Adrenal gland (tissue), 12 donors: ENCODE measurements around the gene SERTAD2. TPM values are rescaled to one million over a fixed set of nuclear protein-coding genes. Genes with fewer than 3 reads are reported as not detected.
A peak's percentile ranks its signal among the peaks of the same experiment; 100 is the strongest.

Source experiments
- DNase-seq, 7 donors: peaks; one replicate each; pipeline ENCODE4 v3.0.0-alpha.2; 2019 to 2020
- H3K27ac ChIP-seq, 5 donors: fragments of 200-600 bp; sonication (generic) in 4 of 5; 1 replicate in 3 of 5; 2 replicates in 2 of 5; pipeline versions ENCODE4 v1.5.1 to v1.8.0; 2016 to 2020; ENCODE audit warnings: mild to moderate bottlenecking in 1 of 5
- H3K27me3 ChIP-seq: fragments of 200-600 bp; 2 replicates; pipeline ENCODE4 v1.8.0; 2021
- H3K36me3 ChIP-seq, 2 donors: fragments of 200-600 bp; replicated peaks in 1 of 2; 1 replicate in 1 of 2; 2 replicates in 1 of 2; pipeline versions ENCODE4 v1.5.1 to v1.8.0; 2018 to 2022
- H3K4me1 ChIP-seq, 2 donors: fragments of 200-600 bp; replicated peaks in 1 of 2; 1 replicate in 1 of 2; 2 replicates in 1 of 2; pipeline versions ENCODE4 v1.5.1 to v1.8.0; 2018 to 2021
- H3K4me3 ChIP-seq, 4 donors: fragments of 200-600 bp; sonication (generic) in 3 of 4; one replicate each; pipeline ENCODE4 v1.5.1; 2016 to 2018
- H3K9me3 ChIP-seq, 3 donors: fragments of 200-600 bp; sonication (generic) in 1 of 3; replicated peaks in 1 of 3; 1 replicate in 2 of 3; 2 replicates in 1 of 3; pipeline versions ENCODE4 v1.5.1 to v1.8.0; 2016 to 2021
- CTCF ChIP-seq, 6 experiments: fragments of 450-650 bp in 4 of 6; fragments of 200-600 bp in 2 of 6; sonication (generic) in 1 of 6; IDR thresholded peaks; 1 replicate in 5 of 6; 2 replicates in 1 of 6; pipeline versions ENCODE4 v1.5.1 to v1.8.0; 2016 to 2021; ENCODE audit warnings: antibody characterized with exemption in 6 of 6, mild to moderate bottlenecking in 2 of 6, moderate library complexity in 1 of 6
- POLR2A ChIP-seq, 2 donors: fragments of 450-650 bp; IDR thresholded peaks; one replicate each; pipeline ENCODE4 v1.6.1; 2017; ENCODE audit warnings: antibody characterized with exemption in 2 of 2, mild to moderate bottlenecking in 2 of 2, moderate library complexity in 1 of 2
- WGBS, 4 donors: extraction: QIAGEN DNeasy Blood & Tissue Kit in 2 of 4; methylation state at CpG; one replicate each; pipeline versions ENCODE4 v1.1.5 to v1.1.7; 2013 to 2017; 5-methylcytosine and 5-hydroxymethylcytosine counted together
- intact Hi-C, 2 donors: fragments of 100-400 bp; cut with DNase I; formaldehyde crosslinking; loops; one replicate each; pipeline versions ENCODE4 v1.14.1 to v1.15.0; 2022 to 2023
- polyA plus RNA-seq, 3 donors: library from polyadenylated mRNA; stranded (reverse); fragments of 200-250 nt in 2 of 3; fragments of 350-450 nt in 1 of 3; fragmentation: Illumina TruSeq in 1 of 3; extraction: RNeasy Lipid Tissue Mini Kit (QIAGEN cat#74804) in 1 of 3; gene quantifications; one replicate each; pipeline ENCODE4 v1.2.3, GENCODE V29; 2013 to 2014
- total RNA-seq, 9 donors: library from RNA; depleted of rRNA in 4 of 9; stranded (reverse); fragments of >200 nt in 4 of 9; fragments of 120-200 nt in 1 of 9; fragmentation: NEBNext Ultra II Directional in 1 of 9; extraction: Animal tissue kit (Norgen Biotek cat#: 25700) in 1 of 9; gene quantifications; one replicate each; pipeline versions ENCODE4 v1.1.0 to v1.2.4, GENCODE V29; 2013 to 2023
- donor health status: healthy with polysubstance abuse.
- donor health status: Bipolar disorder and iron deficiency.
- donor health status: DM: yes; HTN: yes; CAD: no.
- donor health status: DM: no; HTN: no; CAD: no.
- donor health status: DM: no; HTN: no; CAD: no.
- donor health status: DM: yes; HTN: yes; CAD: no.

SERTAD2 gene
- total and polyA plus RNA-seq, 12 donors, result 5.1 to 18.3 (median 11.3) TPM

GRCh38 chr2:64599469-64599868 is 54.2 kb downstream of the SERTAD2 start:
- no peaks in the 10 kb centered on the region for H3K9me3 ChIP-seq
- no peak overlapping the region for H3K4me3 ChIP-seq
- DNase-seq, result peak in 6 of 7 donors; percentile 37 to 83 (median 56)
- H3K36me3 ChIP-seq, result no peaks in the 10 kb centered on the region
- H3K27me3 ChIP-seq, result no peaks in the 10 kb centered on the region
- intact Hi-C loops, result loop anchor here in 1 of 2 donors (5.0 to 10.0 kb wide), 2 partner anchors 45 to 263 kb away; no protein-coding TSS in a partner anchor
- TF ChIP-seq CTCF (IDR thresholded peaks at IDR 0.05) (no peak), POLR2A (IDR thresholded peaks at IDR 0.05) (no peak)
- H3K4me1 ChIP-seq, result peaks cover 1 to 9% of the 10 kb centered on the region in 2 donors
- WGBS, 4 donors, result 30 to 41% (median 36%) methylated on average over 3 of the region's 3 CpGs
- no peak overlapping the region for H3K27ac ChIP-seq

- intact Hi-C loops, result loop anchor here in 1 of 2 donors (5.0 to 10.0 kb wide), 2 partner anchors 47 to 264 kb away; no protein-coding TSS in a partner anchor
- DNase-seq, result no peak
- H3K36me3 ChIP-seq, result no peaks in the 10 kb centered on the region
- H3K27ac ChIP-seq, result no peak overlapping the region
- H3K9me3 ChIP-seq, result no peaks in the 10 kb centered on the region
- H3K4me1 ChIP-seq, result peaks cover 0 to 9% of the 10 kb centered on the region in 2 donors
- WGBS, 4 donors, result 93 to 97% (median 95%) methylated on average over 6 of the region's 6 CpGs
- H3K27me3 ChIP-seq, result no peaks in the 10 kb centered on the region
- no peak for TF ChIP-seq CTCF (IDR thresholded peaks at IDR 0.05)
- TF ChIP-seq POLR2A (IDR thresholded peaks at IDR 0.05), result no peak
- H3K4me3 ChIP-seq, result no peak overlapping the region
Observed at GRCh38 chr2:64598226-64598625, 55.5 kb downstream of the SERTAD2 start.

GRCh38 chr2:64595397-64596176 is 58.1 kb downstream of the SERTAD2 start:
- Histone ChIP-seq H3K27me3 (no peaks in the 10 kb centered on the region), H3K4me1 (peaks cover 0 to 9% of the 10 kb centered on the region in 2 donors), H3K9me3 (no peaks in the 10 kb centered on the region), H3K4me3 (no peak overlapping the region), H3K36me3 (peaks cover 0 to 9% of the 10 kb centered on the region in 2 donors), H3K27ac (no peak overlapping the region)
- intact Hi-C loops, result loop anchor here in 1 of 2 donors (5.0 to 10.0 kb wide), 2 partner anchors 49 to 267 kb away; no protein-coding TSS in a partner anchor
- TF ChIP-seq CTCF (IDR thresholded peaks at IDR 0.05) (peak in 1 of 6 experiments; percentile 15), POLR2A (IDR thresholded peaks at IDR 0.05) (no peak)
- 48 to 62% (median 55%) methylated on average over 4 of the region's 4 CpGs for WGBS, 4 donors
- no peak for DNase-seq

GRCh38 chr2:64594226-64594989 is 59.3 kb downstream of the SERTAD2 start:
- H3K4me1 ChIP-seq, result peaks cover 0 to 3% of the 10 kb centered on the region in 2 donors
- H3K36me3 ChIP-seq, result peaks cover 0 to 9% of the 10 kb centered on the region in 2 donors
- WGBS, 4 donors, result 75 to 89% (median 81%) methylated on average over 7 of the region's 7 CpGs
- intact Hi-C loops, result loop anchor here (5.0 to 10.0 kb wide), 2 partner anchors 50 to 273 kb away; no protein-coding TSS in a partner anchor
- no peak overlapping the region for H3K4me3 ChIP-seq
- H3K9me3 ChIP-seq, result no peaks in the 10 kb centered on the region
- no peak for TF ChIP-seq CTCF (IDR thresholded peaks at IDR 0.05)
- no peak for TF ChIP-seq POLR2A (IDR thresholded peaks at IDR 0.05)
- H3K27me3 ChIP-seq, result no peaks in the 10 kb centered on the region
- DNase-seq, result no peak
- no peak overlapping the region for H3K27ac ChIP-seq
